HepG2 (cell line): Measurements from ENCODE around the gene APIP. TPM values are rescaled to one million over a fixed set of nuclear protein-coding genes. Genes with fewer than 3 reads are reported as not detected.

Experiments
- ATAC-seq: fragments of 200-7000 bp; cut with Tn5 transposase; 3 replicates; pipeline ENCODE4 v1.9.1; 2020; ENCODE audit warnings: mild to moderate bottlenecking, moderate library complexity
- BruUV-seq: library from RNA; stranded (reverse); fragments of 400-500 nt; replicated peaks from 2 replicates; lab custom pipeline; 2021; lab: Mats Ljungman, UMichigan
- CTCF ChIA-PET: fragments of 300-600 bp; formaldehyde crosslinking; extraction: SDS; loops from one replicate; lab custom pipeline; 2021; ENCODE audit warnings: low total read pairs, inconsistent platforms, low intra/inter-chr PET ratio; lab: Yijun Ruan, JAX
- POLR2A ChIA-PET: fragments of 350-600 bp; sonication (Branson Sonifier 250); formaldehyde crosslinking; loops from one replicate; lab custom pipeline; 2020; ENCODE audit warnings: antibody characterized with exemption, inconsistent platforms; lab: Yijun Ruan, JAX
- DNase-seq: peaks from one replicate; pipeline ENCODE4 v3.0.0-alpha.2; 2015; ENCODE audit warnings: low spot score
- FAIRE-seq: peaks from 3 replicates; lab custom pipeline; 2011; peaks lifted over from hg19 to GRCh38; lab: Jason Lieb, UNC
- H2AFZ ChIP-seq: one replicate; pipeline ENCODE4 v1.6.1; 2011; ENCODE audit warnings: low read length, inconsistent platforms
- H3K27ac ChIP-seq: fragments of 300-600 bp; 3 replicates; pipeline ENCODE4 v1.8.0; 2011; ENCODE audit warnings: mixed run types, mild to moderate bottlenecking, mixed read lengths, low read length, inconsistent platforms; ENCODE audit not compliant: insufficient read depth; ENCODE audit errors: extremely low read length
- H3K27me3 ChIP-seq, 2 experiments: fragments of 200-600 bp in 1 of 2; 2 replicates in 1 of 2; 3 replicates in 1 of 2; pipeline versions ENCODE4 v1.6.0 to v1.8.0; 2011; ENCODE audit warnings: low read length in 2 of 2, mild to moderate bottlenecking in 2 of 2, moderate library complexity in 2 of 2, inconsistent platforms in 1 of 2; ENCODE audit not compliant: insufficient read depth in 2 of 2, control insufficient read depth in 1 of 2
- H3K36me3 ChIP-seq, 2 experiments: fragments of 200-600 bp in 1 of 2; replicated peaks in 1 of 2; 2 replicates in 1 of 2; 3 replicates in 1 of 2; pipeline versions ENCODE4 v1.5.1 to v1.8.0; 2011; ENCODE audit warnings: low read length in 2 of 2, inconsistent platforms in 1 of 2; ENCODE audit not compliant: insufficient read depth in 2 of 2, control insufficient read depth in 1 of 2
- H3K4me1 ChIP-seq: 2 replicates; pipeline ENCODE4 v1.5.1; 2012; ENCODE audit warnings: low read length, inconsistent platforms; ENCODE audit not compliant: insufficient read depth
- H3K4me2 ChIP-seq: 2 replicates; pipeline ENCODE4 v1.6.0; 2011; ENCODE audit warnings: low read depth, low read length, inconsistent platforms
- H3K4me3 ChIP-seq, 3 experiments: fragments of 200-600 bp in 1 of 3; sonication (generic), shearing (Covaris generic) in 1 of 3; replicated peaks in 1 of 3; 2 replicates each; pipeline ENCODE4 v1.5.1; 2011 to 2016; ENCODE audit warnings: low read length in 3 of 3, inconsistent platforms in 2 of 3, low read depth in 2 of 3, mild to moderate bottlenecking in 2 of 3, control low read depth in 1 of 3, mixed read lengths in 1 of 3; ENCODE audit not compliant: insufficient read depth in 1 of 3
- H3K79me2 ChIP-seq: one replicate; pipeline ENCODE4 v1.6.1; 2011; ENCODE audit warnings: low read length, inconsistent platforms; ENCODE audit not compliant: insufficient read depth
- H3K9ac ChIP-seq: 2 replicates; pipeline ENCODE4 v1.6.0; 2011; ENCODE audit warnings: mild to moderate bottlenecking, low read depth, low read length, inconsistent platforms; ENCODE audit not compliant: insufficient read depth
- H3K9me3 ChIP-seq: 2 replicates; pipeline ENCODE4 v1.5.1; 2012; ENCODE audit warnings: mild to moderate bottlenecking, low read length
- H4K20me1 ChIP-seq: 2 replicates; pipeline ENCODE4 v1.6.0; 2011; ENCODE audit warnings: inconsistent platforms, mild to moderate bottlenecking, low read length, moderate library complexity; ENCODE audit not compliant: insufficient read depth
- ARID3A ChIP-seq: IDR thresholded peaks from 2 replicates; pipeline ENCODE4 v1.6.1; 2012; ENCODE audit warnings: low read depth, low read length, improper control_type of control experiment
- CBFB ChIP-seq: sonication (generic); formaldehyde crosslinking; IDR thresholded peaks from 2 replicates; pipeline ENCODE4 v1.4.0; 2020; ENCODE audit warnings: missing genetic modification reagents
- CCAR2 ChIP-seq: fragments of 200-400 bp; formaldehyde crosslinking; optimal IDR thresholded peaks from 2 replicates; pipeline ENCODE3; 2018; ENCODE audit warnings: low read depth, mild to moderate bottlenecking, low read length, moderate library complexity
- CREB1 ChIP-seq, 2 experiments: fragments of 450-650 bp in 1 of 2; IDR thresholded peaks; 2 replicates each; pipeline ENCODE4 v1.6.1; 2016 to 2017; ENCODE audit warnings: control low read depth in 1 of 2, mild to moderate bottlenecking in 1 of 2, missing compliant biosample characterization in 1 of 2, missing genetic modification characterization in 1 of 2
- CREBL2 ChIP-seq: sonication (generic); formaldehyde crosslinking; IDR thresholded peaks from 2 replicates; pipeline ENCODE4 v1.8.1; 2023; ENCODE audit warnings: missing genetic modification reagents, mild to moderate bottlenecking, borderline replicate concordance
- GZF1 ChIP-seq: sonication (generic); formaldehyde crosslinking; IDR thresholded peaks from 2 replicates; pipeline ENCODE4 v1.5.1; 2020; ENCODE audit warnings: mild to moderate bottlenecking, missing genetic modification reagents
- POGZ ChIP-seq: sonication (generic); formaldehyde crosslinking; IDR thresholded peaks from 2 replicates; pipeline ENCODE4 v1.4.0; 2020; ENCODE audit warnings: mild to moderate bottlenecking, missing genetic modification reagents
- RAD21 ChIP-seq: fragments of 450-650 bp; formaldehyde crosslinking; IDR thresholded peaks from 2 replicates; pipeline ENCODE4 v1.5.0; 2020; ENCODE audit warnings: mild to moderate bottlenecking
- ZC3H13 ChIP-seq: sonication (generic); formaldehyde crosslinking; IDR thresholded peaks from 2 replicates; pipeline ENCODE4 v1.8.1; 2023; ENCODE audit warnings: mild to moderate bottlenecking, missing genetic modification reagents, moderate library complexity
- ZC3H4 ChIP-seq: sonication (generic); formaldehyde crosslinking; IDR thresholded peaks from 2 replicates; pipeline ENCODE4 v1.4.0; 2020; ENCODE audit warnings: missing genetic modification reagents, borderline replicate concordance
- ZNF629 ChIP-seq: sonication (generic); formaldehyde crosslinking; conservative IDR thresholded peaks from 2 replicates; pipeline ENCODE4 v1.5.0; 2020; ENCODE audit warnings: missing genetic modification reagents
- ZNF850 ChIP-seq: sonication (generic); formaldehyde crosslinking; conservative IDR thresholded peaks from 2 replicates; pipeline ENCODE4 v1.9.0; 2021; ENCODE audit warnings: mild to moderate bottlenecking, missing genetic modification reagents
- ZSCAN29 ChIP-seq: sonication (generic); formaldehyde crosslinking; conservative IDR thresholded peaks from 2 replicates; pipeline ENCODE4 v1.4.0; 2020; ENCODE audit warnings: mild to moderate bottlenecking, missing genetic modification reagents
- WGBS: methylation state at CpG from one replicate; pipeline ENCODE4 v1.1.6; 2017; ENCODE audit warnings: low lambda C conversion rate; 5-methylcytosine and 5-hydroxymethylcytosine counted together
- in situ Hi-C: cut with HindIII; loops from 2 replicates; pipeline ENCODE4 v1.10.0; 2017; ENCODE audit warnings: low pct_unique_long_range_greater_than_20kb; ENCODE audit not compliant: extremely low pct_ligation_motif_present
- intact Hi-C: fragments of 100-400 bp; cut with micrococcal nuclease; formaldehyde crosslinking; loops from one replicate; pipeline ENCODE4 v1.10.0; 2022; ENCODE audit not compliant: unreplicated experiment
- polyA plus RNA-seq, 8 experiments: library from polyadenylated mRNA; depleted of rRNA in 3 of 8; stranded (reverse) in 7 of 8; unstranded in 1 of 8; fragments of >200 nt; fragmentation: Illumina TruSeq in 4 of 8; extraction: Trizol in 4 of 8; gene quantifications; 2 replicates each; pipeline versions ENCODE4 v1.2.1 to v1.2.3, GENCODE V29; 2011 to 2016; ENCODE audit warnings: low read depth in 4 of 8, missing spikeins in 1 of 8, mixed read lengths in 1 of 8; ENCODE audit not compliant: insufficient read depth in 1 of 8
- total RNA-seq, 5 experiments: library from RNA; depleted of rRNA; stranded (reverse); fragments of >200 nt; fragmentation: Illumina TruSeq; extraction: Trizol; gene quantifications; 2 replicates each; pipeline ENCODE4 v1.2.3, GENCODE V29; 2016; ENCODE audit warnings: low read depth in 1 of 5
- TF ChIP-seq, protein P1 (sequence below): IDR thresholded peaks from 2 replicates; pipeline ENCODE4 v1.4.0; 2020; ENCODE audit warnings: mild to moderate bottlenecking, missing genetic modification reagents

APIP gene
- total and polyA plus RNA-seq, 2 of the 13 experiments (the other 11 are each of a cell fraction or from before 2014, with no cell fraction given): 16.9 to 31.0 TPM

GRCh38 chr11:34926101-34926830 lies 10.1 kb upstream of the APIP start:
- ATAC-seq (no peak), FAIRE-seq (no peak), DNase-seq (peak; percentile 47)
- no peak overlapping the region for H3K27ac ChIP-seq
- in situ Hi-C loops (loop anchor here (5.0 to 10.0 kb wide), 2 partner anchors 311 to 459 kb away; no protein-coding TSS in a partner anchor), intact Hi-C loops (loop anchor here (1.0 kb wide), 3 partner anchors 216 to 466 kb away; no protein-coding TSS in a partner anchor)
- H3K4me1 ChIP-seq: peaks cover 95% of the 10 kb centered on the region
- H3K9ac ChIP-seq: no peak overlapping the region
- no peaks in the 10 kb centered on the region for H3K9me3 ChIP-seq
- H4K20me1 ChIP-seq: 0 out of 2 replicates have a peak, but pooled peaks cover 18% of the 10 kb centered on the region
- H3K4me2 ChIP-seq: no peak overlapping the region
- 16% methylated on average over 2 of the region's 2 CpGs for WGBS
- no peak overlapping the region for H2AFZ ChIP-seq
- no peaks in the 10 kb centered on the region for H3K27me3 ChIP-seq
- ChIA-PET CTCF (interaction anchor here (1.5 to 2.2 kb wide), 3 partner anchors 216 to 466 kb away, joined by 4 to 18 read pairs (median 14); no protein-coding TSS in a partner anchor), POLR2A (interaction anchor here (1.0 to 3.3 kb wide), 2 partner anchors 10 to 462 kb away, joined by 3 to 17 read pairs; partner anchors contain the start of genes APIP and PDHX)
- no peak overlapping the region for H3K4me3 ChIP-seq
- peaks cover 96% of the 10 kb centered on the region for H3K79me2 ChIP-seq
- peaks cover under 1 to 2% of the 10 kb centered on the region in 2 experiments; a peak in 1 of 5 replicates for H3K36me3 ChIP-seq
- BruUV-seq: no TSS peak
- TF ChIP-seq CCAR2 (no peak), ARID3A (peak; percentile 51; the same call in 1 of the 2 replicates), ZC3H4 (no peak), CREB1 (IDR thresholded peaks at IDR 0.05) (no peak), CREB1 (CRISPR knock-in tag; IDR thresholded peaks at IDR 0.05) (no peak), POGZ (CRISPR knock-in tag) (no peak), CREBL2 (no peak), RAD21 (CRISPR knock-in tag) (peak; percentile 57; the same call in 1 of the 2 replicates), ZSCAN29 (no peak), ZC3H13 (no peak), ZNF629 (CRISPR knock-in tag) (no peak), GZF1 (no peak), ZNF850 (CRISPR knock-in tag) (no peak), CBFB (CRISPR knock-in tag) (no peak)
- TF ChIP-seq, protein P1, sequence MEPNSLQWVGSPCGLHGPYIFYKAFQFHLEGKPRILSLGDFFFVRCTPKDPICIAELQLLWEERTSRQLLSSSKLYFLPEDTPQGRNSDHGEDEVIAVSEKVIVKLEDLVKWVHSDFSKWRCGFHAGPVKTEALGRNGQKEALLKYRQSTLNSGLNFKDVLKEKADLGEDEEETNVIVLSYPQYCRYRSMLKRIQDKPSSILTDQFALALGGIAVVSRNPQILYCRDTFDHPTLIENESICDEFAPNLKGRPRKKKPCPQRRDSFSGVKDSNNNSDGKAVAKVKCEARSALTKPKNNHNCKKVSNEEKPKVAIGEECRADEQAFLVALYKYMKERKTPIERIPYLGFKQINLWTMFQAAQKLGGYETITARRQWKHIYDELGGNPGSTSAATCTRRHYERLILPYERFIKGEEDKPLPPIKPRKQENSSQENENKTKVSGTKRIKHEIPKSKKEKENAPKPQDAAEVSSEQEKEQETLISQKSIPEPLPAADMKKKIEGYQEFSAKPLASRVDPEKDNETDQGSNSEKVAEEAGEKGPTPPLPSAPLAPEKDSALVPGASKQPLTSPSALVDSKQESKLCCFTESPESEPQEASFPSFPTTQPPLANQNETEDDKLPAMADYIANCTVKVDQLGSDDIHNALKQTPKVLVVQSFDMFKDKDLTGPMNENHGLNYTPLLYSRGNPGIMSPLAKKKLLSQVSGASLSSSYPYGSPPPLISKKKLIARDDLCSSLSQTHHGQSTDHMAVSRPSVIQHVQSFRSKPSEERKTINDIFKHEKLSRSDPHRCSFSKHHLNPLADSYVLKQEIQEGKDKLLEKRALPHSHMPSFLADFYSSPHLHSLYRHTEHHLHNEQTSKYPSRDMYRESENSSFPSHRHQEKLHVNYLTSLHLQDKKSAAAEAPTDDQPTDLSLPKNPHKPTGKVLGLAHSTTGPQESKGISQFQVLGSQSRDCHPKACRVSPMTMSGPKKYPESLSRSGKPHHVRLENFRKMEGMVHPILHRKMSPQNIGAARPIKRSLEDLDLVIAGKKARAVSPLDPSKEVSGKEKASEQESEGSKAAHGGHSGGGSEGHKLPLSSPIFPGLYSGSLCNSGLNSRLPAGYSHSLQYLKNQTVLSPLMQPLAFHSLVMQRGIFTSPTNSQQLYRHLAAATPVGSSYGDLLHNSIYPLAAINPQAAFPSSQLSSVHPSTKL: 0 out of 2 replicates have a peak, but pooled peaks have one; percentile 6
